HG03039 (cell line): ENCODE results near the gene NTHL1.

ENCODE experiments used
- ATAC-seq: cut with Tn5 transposase; IDR thresholded peaks from one replicate; pipeline ENCODE4 v1.9.1; 2021; ENCODE audit warnings: mild to moderate bottlenecking, moderate library complexity; ENCODE audit not compliant: unreplicated experiment

The NTHL1 gene

GRCh38 chr16:1998360-1998835 is 49.2 kb downstream of the NTHL1 start:
- no peak for ATAC-seq

- no peak for ATAC-seq
Measured at GRCh38 chr16:1997494-1998359, 49.9 kb downstream of the NTHL1 start.

- no peak for ATAC-seq
Measured at GRCh38 chr16:1993731-1994131, 53.9 kb downstream of the NTHL1 start.

- ATAC-seq, result no peak
Measured at GRCh38 chr16:1992704-1993317, 54.8 kb downstream of the NTHL1 start.

- peak; percentile 42 for ATAC-seq
Measured at GRCh38 chr16:1991948-1992703, 55.5 kb downstream of the NTHL1 start.

GRCh38 chr16:1991588-1991947 is 56.1 kb downstream of the NTHL1 start:
- no peak for ATAC-seq

- no peak for ATAC-seq
Measured at GRCh38 chr16:1991135-1991551, 56.5 kb downstream of the NTHL1 start.

- no peak for ATAC-seq
Measured at GRCh38 chr16:1990351-1991134, 57.1 kb downstream of the NTHL1 start.

- ATAC-seq, result no peak
Measured at GRCh38 chr16:1990101-1990350, 57.6 kb downstream of the NTHL1 start.
